GM18507 (cell line): ENCODE data around the gene FAM193A.

Source experiments
- DNase-seq: peaks from one replicate; pipeline ENCODE4 v3.0.0; 2011; ENCODE audit warnings: low read depth; ENCODE audit not compliant: insufficient read length; ENCODE audit errors: extremely low spot score
- FAIRE-seq: peaks from 2 replicates; lab custom pipeline; 2011; peaks lifted over from hg19 to GRCh38; lab: Jason Lieb, UNC

FAM193A gene

GRCh38 chr4:2637956-2638552 is 101.6 kb downstream of the FAM193A start:
- no peak for FAIRE-seq

GRCh38 chr4:2638730-2639129 is 102.3 kb downstream of the FAM193A start:
- FAIRE-seq (no peak), DNase-seq (no peak)

More at GRCh38 chr4:2637956-2638552, 101.6 kb downstream of the FAM193A start:
- no peak for DNase-seq

GRCh38 chr4:2642968-2643367 is 106.5 kb downstream of the FAM193A start:
- DNase-seq (no peak), FAIRE-seq (no peak)

- FAIRE-seq (no peak), DNase-seq (no peak)
These were observed 107.1 kb downstream of the FAM193A start for GRCh38 chr4:2643555-2643954.

- no peak for DNase-seq
- FAIRE-seq: no peak
These were observed 110.1 kb downstream of the FAM193A start for GRCh38 chr4:2646396-2647149.

GRCh38 chr4:2647403-2648158 is 111.1 kb downstream of the FAM193A start:
- no peak for FAIRE-seq
- DNase-seq: no peak

GRCh38 chr4:2648159-2648814 is 111.8 kb downstream of the FAM193A start:
- DNase-seq: no peak
- no peak for FAIRE-seq

GRCh38 chr4:2649604-2650114 is 113.2 kb downstream of the FAM193A start:
- FAIRE-seq (no peak), DNase-seq (no peak)

- FAIRE-seq (no peak), DNase-seq (no peak)
These were observed 113.8 kb downstream of the FAM193A start for GRCh38 chr4:2650276-2650675.

- no peak for DNase-seq
- no peak for FAIRE-seq
These were observed 115.1 kb downstream of the FAM193A start for GRCh38 chr4:2651546-2651945.

GRCh38 chr4:2651998-2652397 is 115.6 kb downstream of the FAM193A start:
- DNase-seq: no peak
- no peak for FAIRE-seq

- DNase-seq (no peak), FAIRE-seq (no peak)
These were observed 116.1 kb downstream of the FAM193A start for GRCh38 chr4:2652415-2653160.

GRCh38 chr4:2660596-2661211 is 124.3 kb downstream of the FAM193A start:
- no peak for DNase-seq
- no peak for FAIRE-seq

GRCh38 chr4:2662598-2662997 is 126.2 kb downstream of the FAM193A start:
- no peak for DNase-seq

GRCh38 chr4:2663275-2663674 is 126.8 kb downstream of the FAM193A start:
- DNase-seq (no peak), FAIRE-seq (no peak)

More at GRCh38 chr4:2662598-2662997, 126.2 kb downstream of the FAM193A start:
- no peak for FAIRE-seq

GRCh38 chr4:2666722-2667247 is 130.3 kb downstream of the FAM193A start:
- FAIRE-seq (peak; percentile 67), DNase-seq (no peak)

- no peak for DNase-seq
- FAIRE-seq: no peak
These were observed 131.0 kb downstream of the FAM193A start for GRCh38 chr4:2667428-2667827.

- no peak for FAIRE-seq
- DNase-seq: no peak
These were observed 134.9 kb downstream of the FAM193A start for GRCh38 chr4:2671267-2671895.
